SK-N-MC (cell line): Measurements from ENCODE around the gene DNMT3B.
"Not testable (repeated sequence)": the region's sequence is repeated elsewhere in the genome, so short reads cannot be mapped to it uniquely, and the experiment has no call there.

Experiments used
- DNase-seq: peaks from one replicate; pipeline ENCODE4 v3.0.0-alpha.2; 2011; ENCODE audit warnings: low read depth, low spot score
- H3K27ac ChIP-seq: fragments of 200-600 bp; sonication (generic); 2 replicates; pipeline ENCODE4 v1.5.1; 2016; ENCODE audit warnings: mixed run types
- H3K36me3 ChIP-seq: fragments of 200-600 bp; sonication (generic); 2 replicates; pipeline ENCODE4 v1.6.1; 2017; ENCODE audit warnings: antibody characterized with exemption, low read length, mixed read lengths; ENCODE audit not compliant: insufficient read depth
- H3K4me3 ChIP-seq: fragments of 200-600 bp; sonication (generic); 2 replicates; pipeline ENCODE4 v1.5.1; 2016
- H3K9ac ChIP-seq: fragments of 200-600 bp; sonication (generic); 2 replicates; pipeline ENCODE4 v1.8.0; 2017; ENCODE audit warnings: mixed run types, mixed read lengths; ENCODE audit not compliant: insufficient read length
- H3K9me3 ChIP-seq: fragments of 200-600 bp; sonication (generic); 2 replicates; pipeline ENCODE4 v1.6.1; 2017; ENCODE audit warnings: low read depth, mild to moderate bottlenecking, antibody characterized with exemption, low read length, moderate library complexity, mixed read lengths
- EZH2 ChIP-seq: fragments of 200-600 bp; sonication (generic); IDR thresholded peaks from one replicate; pipeline ENCODE4 v1.6.1; 2017; ENCODE audit warnings: antibody characterized with exemption
- FOXP2 ChIP-seq: optimal IDR thresholded peaks from 2 replicates; pipeline ENCODE3; 2011; ENCODE audit warnings: mild to moderate bottlenecking, moderate library complexity; ENCODE audit not compliant: insufficient read depth; ENCODE audit errors: extremely low read length, control extremely low read depth
- POLR2AphosphoS5 ChIP-seq: IDR thresholded peaks from 2 replicates; pipeline ENCODE4 v1.6.1; 2012; ENCODE audit warnings: mild to moderate bottlenecking, low read depth, low read length, borderline replicate concordance

DNMT3B gene

GRCh38 chr20:32756156-32756555 lies 6.0 kb upstream of the DNMT3B start:
- DNase-seq = no peak
- Histone ChIP-seq H3K27ac (no peak overlapping the region), H3K36me3 (no peaks in the 10 kb centered on the region), H3K9ac (no peak overlapping the region), H3K4me3 (no peak overlapping the region), H3K9me3 (no peaks in the 10 kb centered on the region)
- no peak for TF ChIP-seq POLR2AphosphoS5
- no peak for TF ChIP-seq EZH2
- no peak for TF ChIP-seq FOXP2

- no peaks in the 10 kb centered on the region for H3K36me3 ChIP-seq
- H3K4me3 ChIP-seq = peak overlapping the region; percentile 80
- no peak overlapping the region for H3K27ac ChIP-seq
- no peaks in the 10 kb centered on the region for H3K9me3 ChIP-seq
- no peak for DNase-seq
- TF ChIP-seq EZH2 = no peak
- H3K9ac ChIP-seq = no peak overlapping the region
Measured at GRCh38 chr20:32761417-32761830, 761 bp upstream of the DNMT3B start.

GRCh38 chr20:32762754-32763201 lies 593 bp downstream of the DNMT3B start:
- DNase-seq = no peak
- H3K27ac ChIP-seq = no peak overlapping the region
- no peak for TF ChIP-seq FOXP2
- TF ChIP-seq POLR2AphosphoS5 = no peak
- no peak for TF ChIP-seq EZH2
- H3K9me3 ChIP-seq = no peaks in the 10 kb centered on the region
- no peaks in the 10 kb centered on the region for H3K36me3 ChIP-seq
- H3K9ac ChIP-seq = peak overlapping the region; percentile 70
- peak overlapping the region; percentile 80 for H3K4me3 ChIP-seq

- Histone ChIP-seq H3K27ac (no peak overlapping the region), H3K36me3 (no peaks in the 10 kb centered on the region), H3K4me3 (peak overlapping the region; percentile 80), H3K9ac (no peak overlapping the region), H3K9me3 (no peaks in the 10 kb centered on the region)
- no peak for TF ChIP-seq EZH2
- TF ChIP-seq FOXP2 = no peak
- no peak for TF ChIP-seq POLR2AphosphoS5
- no peak for DNase-seq
Measured at GRCh38 chr20:32763202-32764004, 1.2 kb downstream of the DNMT3B start.

GRCh38 chr20:32764005-32764960 lies 2.1 kb downstream of the DNMT3B start:
- Histone ChIP-seq H3K27ac (no peak overlapping the region), H3K9ac (no peak overlapping the region), H3K4me3 (peak overlapping the region; percentile 30; the same call in 1 of the 2 replicates), H3K9me3 (no peaks in the 10 kb centered on the region), H3K36me3 (no peaks in the 10 kb centered on the region)
- TF ChIP-seq FOXP2 (no peak), POLR2AphosphoS5 (no peak), EZH2 (no peak)
- no peak for DNase-seq

- not testable (repeated sequence) for DNase-seq, H3K9me3 ChIP-seq, H3K36me3 ChIP-seq, H3K9ac ChIP-seq
- Histone ChIP-seq H3K4me3 (peak overlapping the region; percentile 17; the same call in 1 of the 2 replicates), H3K27ac (peak overlapping the region; percentile 72; the same call in 1 of the 2 replicates)
Measured at GRCh38 chr20:32765230-32765875, 3.2 kb downstream of the DNMT3B start.

GRCh38 chr20:32767418-32768198 lies 5.4 kb downstream of the DNMT3B start:
- no peak overlapping the region for H3K9ac ChIP-seq

GRCh38 chr20:32772046-32772445 lies 9.9 kb downstream of the DNMT3B start:
- Histone ChIP-seq H3K9ac (no peak overlapping the region), H3K4me3 (no peak overlapping the region), H3K36me3 (no peaks in the 10 kb centered on the region), H3K9me3 (no peaks in the 10 kb centered on the region), H3K27ac (no peak overlapping the region)
- no peak for TF ChIP-seq POLR2AphosphoS5
- TF ChIP-seq FOXP2 = no peak
- TF ChIP-seq EZH2 = no peak
- DNase-seq = no peak

More at GRCh38 chr20:32767418-32768198, 5.4 kb downstream of the DNMT3B start:
- Histone ChIP-seq H3K36me3 (no peaks in the 10 kb centered on the region), H3K27ac (no peak overlapping the region), H3K4me3 (no peak overlapping the region), H3K9me3 (no peaks in the 10 kb centered on the region)
- no peak for DNase-seq
- TF ChIP-seq FOXP2 = no peak
